ENCODE measurements around the gene DECR2.
"Not testable (repeated sequence)": the region's sequence is repeated elsewhere in the genome, so short reads cannot be mapped to it uniquely, and the experiment has no call there.

Gene DECR2

DNA sequence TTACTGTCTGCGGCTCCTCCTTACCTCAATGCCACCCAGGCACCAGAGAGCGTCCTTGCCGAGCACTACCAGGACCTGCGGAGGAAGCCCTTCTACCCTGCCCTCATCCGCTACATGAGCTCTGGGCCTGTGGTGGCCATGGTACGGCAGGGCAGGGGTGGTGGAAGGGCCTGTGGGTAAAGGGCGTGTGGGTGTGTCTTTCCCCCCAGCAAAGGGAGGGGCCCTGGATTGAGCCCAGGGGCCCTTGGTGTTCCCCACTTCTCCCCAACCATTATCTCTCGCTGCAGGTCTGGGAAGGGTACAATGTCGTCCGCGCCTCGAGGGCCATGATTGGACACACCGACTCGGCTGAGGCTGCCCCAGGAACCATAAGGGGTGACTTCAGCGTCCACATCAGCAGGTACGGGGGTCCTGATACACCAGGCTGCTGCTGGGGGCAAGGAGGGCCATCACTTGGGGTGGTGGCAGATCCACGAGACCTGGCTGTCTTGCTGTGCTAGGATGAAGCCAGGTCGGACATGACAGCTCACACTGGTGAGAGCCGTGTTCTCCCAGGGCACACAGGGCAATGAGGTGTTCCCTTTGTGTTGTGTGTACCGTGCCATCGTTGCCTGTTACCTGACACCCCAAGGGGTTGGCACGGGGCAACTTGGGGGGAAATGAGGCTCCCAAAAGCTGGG, 2.2 kb upstream of the DECR2 start:
- FAIRE-seq (no peak), DNase-seq (ENCODE audit: low spot score) (no peak)

DNA sequence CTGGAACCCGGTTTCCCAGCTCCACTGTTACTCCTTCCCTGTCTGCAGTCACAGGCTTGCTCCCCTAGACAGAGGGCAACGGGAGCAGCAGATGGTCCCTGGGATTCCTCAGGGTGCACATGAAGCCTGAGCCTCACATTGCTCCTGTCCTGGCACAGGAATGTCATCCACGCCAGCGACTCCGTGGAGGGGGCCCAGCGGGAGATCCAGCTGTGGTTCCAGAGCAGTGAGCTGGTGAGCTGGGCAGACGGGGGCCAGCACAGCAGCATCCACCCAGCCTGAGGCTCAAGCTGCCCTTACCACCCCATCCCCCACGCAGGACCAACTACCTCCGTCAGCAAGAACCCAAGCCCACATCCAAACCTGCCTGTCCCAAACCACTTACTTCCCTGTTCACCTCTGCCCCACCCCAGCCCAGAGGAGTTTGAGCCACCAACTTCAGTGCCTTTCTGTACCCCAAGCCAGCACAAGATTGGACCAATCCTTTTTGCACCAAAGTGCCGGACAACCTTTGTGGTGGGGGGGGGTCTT, 1.6 kb upstream of the DECR2 start:
- FAIRE-seq (no peak), DNase-seq (ENCODE audit: low spot score) (no peak)

DNA sequence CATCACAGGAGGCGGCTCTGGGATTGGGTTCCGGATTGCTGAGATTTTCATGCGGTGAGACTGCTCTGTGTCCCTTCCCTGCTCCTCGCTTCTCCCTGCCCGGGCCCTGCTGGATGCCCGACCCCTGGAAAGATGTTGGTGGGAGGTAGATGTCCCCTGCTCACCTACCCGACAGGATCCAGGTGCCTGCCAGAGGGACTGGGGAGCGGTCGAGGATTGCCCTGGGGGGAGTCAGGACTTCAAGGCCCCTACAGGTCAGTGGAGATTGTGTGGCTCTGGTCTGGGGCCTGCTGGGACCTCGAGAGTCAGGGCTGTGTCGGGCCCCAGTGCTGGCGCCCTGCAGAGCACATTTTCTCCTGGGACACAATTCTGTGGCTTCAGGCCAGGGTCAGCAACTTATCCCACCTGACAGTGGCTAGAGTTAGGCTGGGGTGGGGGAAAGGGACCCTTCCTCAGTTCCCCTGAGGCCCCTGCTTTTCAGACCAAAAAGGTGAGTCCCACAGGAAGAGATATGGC, 3.3 kb downstream of the DECR2 start:
- FAIRE-seq = no peak
- no peak for DNase-seq (ENCODE audit: low spot score)

DNA sequence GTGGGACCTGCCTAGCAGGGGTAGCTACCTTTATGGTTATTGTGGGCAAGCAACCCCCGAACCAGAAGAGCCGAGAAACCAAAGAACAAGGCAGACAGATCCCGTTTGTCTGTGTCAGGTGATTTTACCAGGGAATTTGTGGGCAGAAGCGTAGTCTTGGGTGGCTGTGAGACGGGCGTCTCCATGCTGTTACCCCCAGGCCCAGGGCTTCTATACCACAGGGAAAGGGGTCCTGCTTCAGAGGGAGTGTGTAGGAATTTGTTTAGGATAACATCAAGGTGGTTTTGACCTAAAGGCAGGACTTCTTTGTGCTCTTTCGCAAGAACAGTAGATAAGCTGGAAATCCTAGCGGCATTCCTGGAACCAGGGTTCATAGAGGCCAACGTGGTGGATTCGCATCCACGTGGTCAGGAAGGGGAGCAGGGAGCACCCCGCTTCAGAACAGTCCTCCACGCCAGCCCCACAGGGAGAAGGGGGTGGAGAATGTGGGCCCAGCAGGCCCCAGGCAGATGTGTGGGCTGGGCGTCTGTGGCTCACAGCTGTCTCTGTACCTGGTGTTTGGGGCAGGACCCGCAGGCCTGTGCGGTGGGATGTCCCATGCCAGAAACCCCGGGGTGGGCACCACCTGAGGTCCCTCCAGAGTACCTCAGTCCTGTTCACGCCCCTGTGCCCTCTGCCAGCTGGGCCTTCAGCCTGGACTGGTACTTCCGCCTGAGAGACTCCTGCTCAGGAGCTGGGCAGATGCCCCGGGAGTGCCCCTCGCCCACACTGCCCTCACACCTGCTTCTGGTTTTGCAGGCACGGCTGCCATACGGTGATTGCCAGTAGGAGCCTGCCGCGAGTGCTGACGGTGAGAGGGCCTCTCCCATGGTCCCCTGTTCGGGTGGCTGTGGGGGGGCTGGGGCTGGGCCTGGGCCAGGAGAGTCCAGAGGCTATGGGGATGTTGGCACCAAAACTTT, 4.1 kb downstream of the DECR2 start:
- DNase-seq (ENCODE audit: low spot score) = no peak

DNA sequence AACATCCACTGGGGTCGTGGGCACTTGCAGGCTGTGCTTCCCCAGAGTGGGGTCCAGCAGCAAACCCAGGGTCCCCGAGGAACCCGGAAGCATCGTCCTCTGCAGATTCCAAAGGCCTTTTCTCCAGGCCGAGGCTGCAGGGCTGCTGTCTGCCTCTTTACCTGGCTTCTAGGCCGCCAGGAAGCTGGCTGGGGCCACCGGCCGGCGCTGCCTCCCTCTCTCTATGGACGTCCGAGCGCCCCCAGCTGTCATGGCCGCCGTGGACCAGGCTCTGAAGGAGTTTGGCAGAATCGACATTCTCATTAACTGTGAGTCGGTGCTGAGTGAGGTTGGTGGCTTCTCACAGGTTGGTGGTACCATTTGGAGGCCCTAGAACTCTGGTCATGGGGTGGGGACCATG, 5.6 kb downstream of the DECR2 start:
- no peak for FAIRE-seq
- no peak for DNase-seq (ENCODE audit: low spot score)

More for the DNA sequence above, 4.1 kb downstream of the DECR2 start:
- no peak for FAIRE-seq

DNA sequence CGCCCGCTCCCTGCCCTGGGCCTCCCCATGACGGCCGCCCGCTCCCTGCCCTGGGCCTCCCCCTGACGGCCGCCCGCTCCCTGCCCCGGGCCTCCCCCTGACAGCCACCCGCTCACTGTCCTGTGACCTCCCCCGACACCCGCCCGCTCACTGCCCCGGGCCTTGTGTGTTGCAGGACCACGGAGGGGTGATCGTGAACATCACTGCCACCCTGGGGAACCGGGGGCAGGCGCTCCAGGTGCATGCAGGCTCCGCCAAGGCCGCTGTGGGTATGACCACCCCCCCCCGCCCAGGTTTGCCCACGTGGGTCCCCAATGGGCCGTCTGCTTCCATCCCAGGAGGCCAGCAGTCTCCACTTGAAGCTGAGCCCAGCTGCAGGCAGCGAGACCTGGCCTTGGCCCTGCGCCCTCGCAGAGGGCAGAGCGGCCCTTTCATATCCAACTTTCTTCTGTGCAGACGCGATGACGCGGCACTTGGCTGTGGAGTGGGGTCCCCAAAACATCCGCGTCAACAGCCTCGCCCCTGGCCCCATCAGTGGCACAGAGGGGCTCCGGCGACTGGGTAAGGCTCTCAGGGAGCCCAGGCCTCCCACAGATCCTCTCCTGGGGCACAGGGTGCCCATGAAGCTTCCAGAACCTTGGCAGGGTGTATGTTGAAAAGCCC, 9.0 kb downstream of the DECR2 start:
- no peak for FAIRE-seq
- DNase-seq (ENCODE audit: low spot score) = no peak

DNA sequence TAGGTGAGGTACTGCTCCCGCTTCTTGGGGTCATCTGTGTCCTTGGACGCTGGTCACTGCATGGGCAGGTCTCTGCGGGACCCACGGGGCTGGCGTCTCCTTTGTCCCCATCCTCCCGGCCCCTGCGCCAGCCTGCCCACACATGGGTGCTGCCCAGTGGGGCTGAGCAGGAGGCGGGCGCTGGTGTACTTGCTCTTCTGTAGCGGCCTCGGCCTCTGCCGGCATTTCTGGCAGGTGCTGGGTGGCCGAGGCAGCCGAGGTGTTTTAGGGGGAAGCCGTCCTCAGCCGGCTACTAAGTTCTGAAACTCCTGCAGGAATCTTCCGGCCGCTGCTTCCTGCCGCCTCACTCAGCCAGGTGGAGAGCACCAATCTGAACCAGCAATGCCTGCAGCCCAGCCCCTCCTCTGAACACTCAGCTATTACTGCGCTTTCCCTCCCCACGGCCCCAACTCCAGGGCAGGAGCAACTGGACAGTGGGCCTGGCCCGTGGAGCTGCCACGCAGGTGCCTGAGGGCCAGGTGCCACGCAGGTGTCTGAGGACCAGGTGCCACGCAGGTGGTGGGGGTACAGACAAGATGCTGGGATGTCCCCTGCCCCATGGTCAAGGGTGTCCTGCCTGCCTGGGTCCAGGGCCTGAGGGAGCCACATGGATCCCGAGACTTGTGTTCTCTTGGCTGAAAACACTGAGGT, 10.0 kb downstream of the DECR2 start:
- no peak for DNase-seq (ENCODE audit: low spot score)
- FAIRE-seq = no peak

DNA sequence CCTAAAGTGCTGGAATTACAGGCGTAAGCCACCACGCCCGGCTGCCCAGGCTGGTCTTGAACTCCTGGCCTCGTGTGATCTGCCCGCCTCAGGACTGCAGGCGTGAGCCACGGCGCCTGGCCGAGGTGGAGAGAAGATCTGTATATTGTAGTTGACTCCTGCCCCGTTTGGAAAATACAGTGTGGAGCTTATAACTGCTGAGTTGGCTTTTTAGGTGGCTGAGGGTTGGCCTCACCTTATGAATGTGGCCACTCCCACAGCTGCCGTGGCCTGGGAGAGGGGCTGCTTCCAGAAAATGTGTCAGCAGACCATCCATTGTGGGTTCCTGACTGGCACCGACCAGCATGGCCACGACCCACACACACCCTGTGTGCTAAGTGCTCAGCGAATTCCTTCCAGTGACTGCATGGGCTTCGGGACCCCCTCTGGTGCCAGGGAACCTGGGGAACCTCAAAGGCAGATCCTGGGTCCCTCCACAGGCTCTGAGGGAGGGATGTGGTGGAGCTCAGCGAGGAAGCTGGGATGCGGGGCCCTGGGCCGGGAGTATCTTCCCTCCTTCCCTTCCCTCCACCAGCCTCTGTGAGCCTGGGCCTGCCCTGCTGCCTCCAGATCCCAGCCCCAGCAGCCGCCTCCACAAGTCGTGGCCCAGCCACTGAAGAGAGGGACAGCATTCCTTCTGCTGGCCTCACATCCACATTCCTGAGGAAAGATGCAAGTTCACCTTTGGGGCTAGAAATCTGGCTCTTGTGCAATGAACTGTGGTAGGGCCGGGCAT, 12.9 kb downstream of the DECR2 start:
- DNase-seq (ENCODE audit: low spot score) = no peak
- FAIRE-seq = no peak

DNA sequence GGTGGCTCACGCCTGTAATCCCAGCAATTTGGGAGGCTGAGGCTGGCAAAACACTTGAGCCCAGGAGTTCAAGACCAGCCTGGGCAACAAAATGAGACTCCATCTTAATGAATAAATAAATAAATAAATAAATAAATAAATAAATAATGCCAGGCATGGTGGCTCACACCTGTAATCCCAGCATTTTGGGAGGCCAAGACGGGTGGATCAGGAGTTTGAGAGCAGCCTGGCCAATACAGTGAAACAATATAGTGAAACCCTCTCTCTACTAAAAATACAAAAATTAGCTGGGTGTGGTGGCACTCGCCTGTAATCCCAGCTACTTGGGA, 13.4 kb downstream of the DECR2 start:
- not testable (repeated sequence) for FAIRE-seq; DNase-seq (ENCODE audit: low spot score)

DNA sequence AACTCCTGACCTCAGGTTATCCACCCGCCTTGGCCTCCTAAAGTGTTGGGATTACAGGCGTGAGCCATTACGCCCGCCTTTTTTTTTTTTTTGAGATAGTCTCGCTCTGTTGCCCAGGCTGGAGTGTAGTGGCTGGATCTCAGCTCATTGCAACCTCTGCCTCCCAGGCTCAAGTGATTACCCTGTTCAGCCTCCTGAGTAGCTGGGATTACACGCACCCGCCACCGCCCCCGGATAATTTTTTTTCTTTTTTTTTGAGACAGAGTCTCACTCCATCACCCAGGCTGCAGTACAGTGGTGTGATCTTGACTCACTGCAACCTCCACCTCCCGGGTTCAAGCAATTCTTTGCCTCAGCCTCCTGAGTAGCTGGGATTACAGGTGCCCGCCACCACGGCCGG, 20.5 kb downstream of the DECR2 start:
- DNase-seq (ENCODE audit: low spot score); FAIRE-seq: not testable (repeated sequence)

DNA sequence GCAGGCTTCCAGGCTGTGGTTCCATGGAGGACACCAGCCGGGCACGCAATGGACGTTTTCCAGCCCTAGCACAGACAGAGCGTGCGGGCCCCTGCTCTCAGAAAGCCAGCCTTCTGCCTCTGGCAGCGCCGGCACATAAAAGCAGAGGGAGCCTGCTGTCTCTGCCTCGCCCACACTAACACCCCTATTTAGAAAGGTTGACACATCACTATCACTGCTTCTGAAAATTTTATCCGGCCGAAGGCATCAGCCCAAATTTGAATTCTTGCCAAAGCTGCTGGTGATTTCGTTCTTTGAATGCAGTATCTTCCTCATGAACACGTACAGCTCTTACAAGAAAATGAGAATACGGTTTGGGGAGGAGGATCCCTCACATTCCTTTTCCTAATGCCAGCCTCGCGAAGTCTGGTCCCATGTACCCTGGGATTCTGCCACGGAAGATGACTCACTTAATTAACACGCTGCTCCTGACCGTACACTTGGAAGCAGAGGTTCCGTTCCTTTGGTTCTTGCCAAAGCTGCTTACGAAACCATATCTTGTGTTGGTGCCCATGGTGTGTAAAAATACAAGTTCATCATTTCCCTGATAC, 22.4 kb downstream of the DECR2 start:
- peak; percentile 83 for DNase-seq (ENCODE audit: low spot score)
- FAIRE-seq = no peak

DNA sequence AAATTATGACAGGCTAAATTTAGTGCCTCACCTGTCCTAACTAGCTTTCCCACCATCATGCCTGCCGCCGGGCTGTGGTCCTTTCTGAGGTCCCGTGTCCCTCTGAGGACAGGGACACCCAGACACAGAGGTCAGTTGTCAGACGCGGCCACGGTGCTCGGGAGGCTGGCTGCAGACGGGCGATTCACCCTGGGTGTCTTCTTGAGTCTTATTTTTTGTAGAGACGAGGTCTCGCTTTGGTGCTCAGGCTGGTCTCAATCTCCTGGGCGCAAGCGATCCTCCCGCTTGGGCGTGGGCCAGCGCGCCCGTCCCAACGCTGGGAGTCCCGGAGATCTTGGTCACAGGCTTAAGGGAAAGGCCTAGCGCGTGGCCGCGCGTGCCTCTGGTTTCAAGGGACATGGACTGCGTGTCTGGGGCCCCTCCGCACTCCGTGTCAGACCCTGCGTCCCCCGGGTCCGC, 23.0 kb downstream of the DECR2 start:
- DNase-seq (ENCODE audit: low spot score) = peak; percentile 31
- FAIRE-seq = no peak

DNA sequence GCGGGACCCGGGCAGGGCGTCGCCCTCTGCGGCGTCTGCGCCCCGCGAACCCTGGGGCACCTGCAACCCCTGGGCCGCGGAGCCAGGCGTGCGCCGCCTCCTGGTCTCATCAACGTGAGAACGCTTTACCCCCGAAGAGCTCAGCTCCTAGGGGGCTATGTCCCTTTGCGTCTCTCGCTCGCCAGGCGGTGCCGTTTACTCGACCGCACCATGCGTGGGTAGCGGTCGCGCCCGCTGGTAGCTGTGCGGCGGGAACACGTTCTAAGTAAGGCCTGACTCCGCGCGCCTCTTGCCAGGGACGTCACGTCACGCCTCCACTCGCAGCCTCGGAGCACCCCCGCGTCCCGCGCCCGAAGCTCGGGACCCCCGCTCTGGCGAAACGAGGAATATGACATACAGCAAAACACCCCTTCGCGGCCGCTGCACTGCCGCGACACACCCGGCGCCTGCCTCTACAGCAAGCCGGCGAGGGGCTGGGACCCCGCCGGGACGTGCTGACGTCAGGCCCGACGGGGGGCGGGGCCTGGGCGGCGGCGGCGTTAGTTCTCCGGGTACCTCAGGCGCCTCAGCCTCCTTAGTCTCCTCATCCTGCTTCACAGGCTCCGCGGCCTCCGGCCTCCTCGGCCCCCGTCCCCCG, 23.5 kb downstream of the DECR2 start, which contains the start of gene RAB11FIP3:
Gene RAB11FIP3, plus strand, starts transcription at position 568 of the 637 bp plus-strand sequence. CDS start 358 bp downstream, outside the sequence.
- FAIRE-seq (no peak), DNase-seq (ENCODE audit: low spot score) (peak; percentile 92)

DNA sequence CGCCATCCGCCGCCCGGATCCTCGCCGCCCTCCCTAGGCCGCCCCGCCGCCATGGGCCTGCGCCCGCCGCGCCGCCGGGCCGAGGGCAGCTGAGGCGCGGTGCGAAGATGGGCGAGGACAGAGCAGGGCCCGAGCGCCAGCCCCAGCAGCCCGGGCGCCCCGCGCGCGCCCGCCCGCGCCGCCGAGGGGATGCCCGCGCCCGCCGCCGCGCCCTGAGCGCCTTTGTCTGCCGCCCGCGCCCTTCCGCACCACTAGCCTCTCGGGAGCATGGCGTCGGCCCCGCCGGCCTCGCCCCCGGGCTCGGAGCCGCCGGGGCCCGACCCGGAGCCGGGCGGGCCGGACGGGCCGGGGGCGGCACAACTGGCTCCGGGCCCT, 24.0 kb downstream of the DECR2 start:
- DNase-seq (ENCODE audit: low spot score) (no peak), FAIRE-seq (no peak)

DNA sequence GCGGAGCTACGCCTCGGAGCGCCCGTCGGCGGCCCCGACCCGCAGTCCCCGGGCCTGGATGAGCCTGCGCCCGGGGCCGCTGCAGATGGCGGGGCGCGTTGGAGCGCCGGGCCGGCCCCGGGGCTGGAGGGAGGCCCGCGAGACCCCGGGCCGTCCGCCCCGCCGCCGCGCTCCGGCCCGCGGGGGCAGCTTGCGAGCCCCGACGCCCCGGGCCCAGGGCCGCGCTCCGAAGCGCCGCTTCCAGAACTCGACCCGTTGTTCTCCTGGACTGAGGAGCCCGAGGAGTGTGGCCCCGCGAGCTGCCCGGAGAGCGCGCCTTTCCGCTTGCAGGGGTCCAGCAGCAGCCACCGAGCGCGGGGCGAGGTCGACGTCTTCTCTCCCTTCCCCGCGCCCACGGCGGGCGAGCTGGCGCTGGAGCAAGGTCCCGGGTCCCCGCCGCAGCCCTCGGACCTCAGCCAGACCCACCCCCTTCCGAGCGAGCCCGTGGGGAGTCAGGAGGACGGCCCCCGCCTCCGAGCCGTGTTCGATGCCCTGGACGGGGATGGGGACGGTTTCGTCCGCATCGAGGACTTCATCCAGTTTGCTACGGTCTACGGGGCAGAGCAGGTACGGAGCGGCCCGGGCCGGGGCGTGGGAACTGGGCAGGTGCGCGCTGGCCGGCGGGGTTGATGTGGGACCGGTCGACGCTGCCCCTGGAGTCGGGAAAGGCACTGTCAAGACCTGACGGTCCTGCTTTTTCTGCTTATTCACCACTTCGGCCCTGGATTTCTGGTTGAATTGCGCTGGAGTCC, 24.6 kb downstream of the DECR2 start:
- no peak for FAIRE-seq

DNA sequence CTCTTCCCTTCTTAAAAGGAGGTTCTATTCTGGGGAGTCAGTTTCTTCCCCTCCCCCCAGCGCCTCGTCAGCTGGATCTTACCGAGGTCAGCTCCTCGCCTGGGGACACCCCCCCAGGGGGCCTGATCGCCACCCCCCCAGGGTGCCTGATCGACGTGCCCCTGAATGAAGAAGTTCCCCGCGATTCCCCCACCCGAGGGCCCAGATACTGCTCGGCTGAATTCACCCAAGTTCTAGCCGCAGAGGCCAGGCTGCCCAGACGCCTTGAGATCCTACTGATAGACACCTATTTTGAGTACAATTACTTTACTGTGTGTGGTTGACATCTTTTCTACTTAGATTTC, 25.2 kb downstream of the DECR2 start:
- DNase-seq (ENCODE audit: low spot score) (no peak), FAIRE-seq (no peak)

More for the DNA sequence above, 24.6 kb downstream of the DECR2 start:
- DNase-seq (ENCODE audit: low spot score) = peak; percentile 17

DNA sequence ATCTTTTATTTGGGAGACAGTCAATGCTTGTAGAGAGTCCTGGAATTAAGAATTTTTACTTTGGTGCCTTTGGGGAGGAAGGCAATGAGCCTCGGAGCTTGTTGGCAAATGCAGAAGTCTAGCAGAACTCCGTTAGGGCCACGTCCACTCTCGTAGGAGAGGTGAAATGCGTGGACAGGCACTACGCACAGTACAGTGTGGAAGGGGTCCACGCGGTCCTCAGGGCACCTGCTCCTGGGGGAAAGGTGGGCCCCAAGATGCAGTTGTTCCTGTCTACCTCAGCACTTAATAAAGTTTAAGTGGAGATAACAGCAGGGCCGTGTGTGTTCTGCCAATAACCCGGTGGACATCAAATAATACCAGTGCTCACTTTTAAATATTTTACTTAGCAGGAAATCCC, 25.6 kb downstream of the DECR2 start:
- FAIRE-seq (no peak), DNase-seq (ENCODE audit: low spot score) (no peak)

DNA sequence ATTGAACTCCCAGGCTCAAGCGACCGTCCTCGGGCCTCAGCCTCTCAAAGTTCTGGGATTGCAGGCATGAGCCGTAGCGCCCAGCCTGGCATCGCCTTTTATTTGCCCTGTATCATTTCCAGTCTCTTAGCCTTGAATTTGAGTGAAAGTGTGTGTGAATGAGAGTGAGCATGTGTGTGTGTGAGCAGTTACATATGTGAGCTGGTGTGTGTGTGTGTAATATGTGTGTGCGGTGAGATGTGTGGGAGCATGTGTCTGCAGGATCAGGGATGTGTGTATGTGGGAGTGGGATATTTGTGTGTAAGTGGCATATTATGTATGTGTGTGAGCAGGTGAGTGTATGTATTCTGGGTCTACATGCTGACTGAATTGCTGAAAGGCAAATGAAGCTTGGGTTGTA, 29.2 kb downstream of the DECR2 start:
- no peak for DNase-seq (ENCODE audit: low spot score)
- peak; percentile 69 for FAIRE-seq

DNA sequence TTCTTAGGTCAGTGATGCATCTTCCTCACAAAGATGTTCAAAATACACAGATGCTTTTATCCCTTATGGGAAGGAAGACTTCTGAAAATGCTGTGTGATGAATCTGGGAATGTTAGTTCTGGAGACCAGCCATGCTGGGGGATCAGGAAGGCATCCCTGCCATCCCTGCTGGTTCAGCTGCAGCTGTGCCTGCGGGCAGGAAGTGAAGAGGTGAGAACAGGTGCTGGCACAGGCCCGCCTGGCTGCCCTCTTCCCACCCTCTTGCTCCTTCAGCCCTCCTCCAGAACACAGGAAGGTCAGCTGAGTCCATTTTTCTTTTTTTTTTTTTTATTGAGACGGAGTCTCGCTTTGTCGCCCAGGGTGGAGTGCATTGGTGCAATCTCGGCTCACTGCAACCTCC, 38.9 kb downstream of the DECR2 start:
- FAIRE-seq (no peak), DNase-seq (ENCODE audit: low spot score) (no peak)
